ENCODE measurements around the gene DNAJB12.
"Not testable (repeated sequence)": the region's sequence is repeated elsewhere in the genome, so short reads cannot be mapped to it uniquely, and the experiment has no call there.

DNAJB12 gene

DNA sequence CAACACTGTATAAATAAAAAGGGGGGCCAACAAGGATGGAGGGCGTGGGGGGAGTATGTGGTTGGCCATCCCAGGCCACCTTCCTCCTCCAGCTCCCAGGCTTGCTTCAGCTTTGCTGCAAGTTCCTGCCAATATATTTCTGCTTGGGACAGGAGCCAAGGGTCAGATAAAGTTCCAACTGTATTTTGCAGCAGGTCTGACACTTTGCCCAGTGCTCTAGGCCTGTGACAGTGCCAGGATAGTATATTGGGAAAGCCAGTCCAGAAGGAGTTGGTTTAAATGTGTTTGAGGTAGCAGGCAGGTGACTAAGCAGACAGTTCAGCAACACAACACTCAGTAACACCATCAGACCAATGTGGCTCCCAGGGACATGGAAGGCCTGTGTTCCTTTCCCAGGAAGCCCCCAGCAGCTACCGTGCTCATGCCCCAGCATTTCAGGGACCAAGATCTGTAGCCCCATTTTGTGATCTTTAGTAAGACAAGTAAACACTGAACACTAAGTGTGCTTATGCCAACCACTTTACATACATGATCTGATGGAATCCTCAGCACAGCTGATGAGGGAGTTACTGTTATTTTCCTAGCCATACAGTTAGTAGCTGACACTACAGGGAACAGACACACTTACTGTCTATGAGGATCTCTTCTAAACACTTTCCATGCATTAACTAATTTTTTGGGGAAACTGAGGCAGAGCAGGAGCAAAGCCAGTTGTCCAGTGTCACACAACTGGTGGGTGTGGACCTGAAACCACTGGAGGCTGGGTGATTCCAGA, 38.9 kb downstream of the DNAJB12 start:
- DNase-seq, result no peak

GRCh38 chr10:72315054-72315453, 39.7 kb downstream of the DNAJB12 start:
- no peak for DNase-seq

GRCh38 chr10:72314263-72314662, 40.5 kb downstream of the DNAJB12 start:
- no peak for DNase-seq

- no peak for DNase-seq
These were observed 41.8 kb downstream of the DNAJB12 start for GRCh38 chr10:72312865-72313391.

DNA sequence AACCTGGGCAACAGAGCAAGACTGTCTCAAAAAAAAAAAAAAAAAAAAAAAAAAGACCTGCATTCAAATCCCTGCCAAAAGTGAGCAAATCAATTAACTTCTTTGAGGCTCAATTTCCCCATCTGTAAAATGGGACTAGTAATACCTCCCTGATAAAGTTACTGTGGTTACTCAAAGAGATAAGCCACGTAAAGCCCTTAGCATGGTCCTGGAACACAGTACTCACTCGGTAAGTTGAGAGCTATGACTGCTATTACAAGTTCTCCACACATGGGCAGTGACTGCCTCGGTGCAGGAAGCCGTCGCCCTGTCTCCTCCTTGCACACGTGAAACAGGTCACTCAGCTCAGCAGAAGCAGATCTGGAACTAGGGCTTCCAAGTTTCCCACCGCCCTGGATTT, 43.1 kb downstream of the DNAJB12 start:
- DNase-seq, result no peak

DNA sequence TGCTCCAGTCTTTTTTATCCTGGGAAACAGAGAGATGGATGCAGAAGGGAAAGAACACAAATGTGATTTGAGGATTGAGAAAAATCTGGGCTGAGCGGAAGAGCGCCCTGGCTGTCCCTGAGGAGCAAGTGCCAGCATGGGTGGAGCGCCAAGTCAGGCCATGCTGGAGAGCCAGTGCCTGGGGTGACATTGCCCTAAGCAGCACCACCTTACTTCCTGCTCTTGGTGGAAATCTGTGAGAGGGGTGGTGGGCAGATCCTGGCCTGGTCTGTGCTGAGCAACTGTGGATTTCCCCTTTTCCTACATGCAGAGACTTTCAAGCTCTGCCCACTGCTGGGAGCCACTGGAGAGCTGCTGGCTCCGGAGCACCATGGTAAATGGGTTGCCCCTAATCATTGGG, 44.1 kb downstream of the DNAJB12 start:
- no peak for DNase-seq

- DNase-seq, result no peak
These were observed 44.5 kb downstream of the DNAJB12 start for GRCh38 chr10:72310241-72310633.

DNA sequence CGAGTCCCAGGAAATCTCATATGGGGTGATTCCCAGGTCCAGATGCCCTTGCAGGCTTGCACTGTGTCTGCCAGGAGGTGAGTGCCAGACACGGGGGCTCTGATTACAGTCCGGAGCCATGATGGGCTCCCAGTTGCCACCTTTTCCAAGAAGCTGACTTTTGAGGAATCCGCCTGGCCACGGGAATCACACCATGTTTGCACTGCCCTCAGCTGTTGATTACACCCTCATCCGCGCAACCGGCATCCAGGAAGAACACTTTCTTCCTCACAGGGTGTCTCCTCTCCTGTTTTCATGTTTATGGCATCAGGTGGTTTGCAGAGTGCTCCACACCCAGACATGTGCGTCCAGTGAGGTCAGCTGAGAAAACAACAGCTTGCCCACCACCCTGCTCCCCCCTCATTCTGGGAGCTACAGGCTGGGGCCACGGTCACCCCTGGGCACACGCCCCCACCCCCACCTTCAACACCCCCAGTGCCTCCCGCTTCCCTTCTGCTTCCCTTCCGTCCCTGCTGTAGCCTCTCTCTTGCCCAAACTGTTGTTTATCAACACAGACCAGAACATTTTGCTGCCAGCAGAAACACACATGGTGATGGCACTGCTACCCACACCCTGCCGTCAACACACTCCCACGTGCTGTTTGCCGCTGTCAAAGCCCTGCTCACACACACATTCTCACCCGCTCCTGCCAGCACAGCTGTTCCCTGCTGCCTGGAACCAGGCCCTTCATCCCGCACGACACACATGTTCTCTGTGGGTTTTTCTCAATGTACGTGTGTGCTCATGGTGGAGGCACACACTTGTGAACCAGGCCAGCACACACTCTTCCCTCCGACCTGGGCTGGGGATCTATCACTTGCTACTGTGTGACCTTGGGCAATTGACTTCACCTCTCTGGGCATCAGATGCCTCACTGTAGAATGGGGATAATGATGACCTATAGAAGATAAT, 45.2 kb downstream of the DNAJB12 start:
- no peak for DNase-seq

DNA sequence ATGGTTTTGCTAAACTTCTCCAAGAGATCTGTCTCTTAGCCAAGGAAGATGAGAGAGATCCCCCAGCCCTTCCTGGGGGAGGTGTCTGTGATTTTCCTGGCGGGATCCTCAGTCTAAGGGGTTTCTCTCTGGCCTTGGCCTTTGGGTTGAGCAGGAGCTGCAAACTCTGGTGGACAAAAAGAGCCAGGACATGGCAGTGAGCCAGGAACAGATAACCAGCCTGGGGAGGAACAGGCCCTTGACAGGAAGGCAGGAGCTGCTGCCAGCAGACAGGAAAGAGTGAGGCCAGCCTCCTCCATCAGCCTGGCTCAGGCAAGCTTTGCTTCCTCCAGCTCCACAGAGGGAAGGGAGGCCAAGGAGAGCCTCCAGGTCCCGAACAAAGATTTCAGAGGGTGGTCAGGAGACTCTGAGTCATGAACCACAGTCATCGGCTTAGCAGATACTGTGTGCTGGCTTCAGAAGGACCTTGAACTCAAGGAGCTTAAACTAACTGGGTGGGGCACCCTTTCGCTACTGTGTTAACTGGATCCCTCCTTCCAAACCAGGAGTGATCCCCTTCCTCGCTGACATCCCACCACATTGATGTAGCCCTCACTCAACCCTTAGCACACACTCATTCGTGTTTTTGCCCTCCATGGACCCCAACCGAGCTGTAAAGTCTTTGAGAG, 46.3 kb downstream of the DNAJB12 start:
- no peak for DNase-seq

DNA sequence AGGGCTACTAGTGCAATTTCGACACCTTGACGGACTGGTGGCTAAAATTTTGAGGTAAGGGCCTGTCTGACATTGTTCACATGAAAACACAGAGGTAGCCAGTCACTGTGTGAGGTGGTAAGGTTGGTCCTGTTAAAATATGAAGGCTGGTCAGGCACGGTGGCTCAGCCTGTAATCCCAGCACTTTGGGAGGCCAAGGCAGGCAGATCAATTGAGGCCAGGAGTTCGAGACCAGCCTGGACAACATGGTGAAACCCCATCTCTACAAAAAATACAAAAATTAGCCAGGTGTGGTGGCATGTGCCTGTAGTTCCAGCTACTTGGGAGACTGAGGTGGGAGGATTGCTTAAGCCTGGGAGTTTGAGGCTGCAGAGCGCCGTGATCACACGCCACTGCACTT, 47.0 kb downstream of the DNAJB12 start:
- DNase-seq, result not testable (repeated sequence)

- no peak for DNase-seq
These were observed 48.4 kb downstream of the DNAJB12 start for GRCh38 chr10:72306215-72306760.

- no peak for DNase-seq
These were observed 51.1 kb downstream of the DNAJB12 start for GRCh38 chr10:72303424-72304128.

- DNase-seq, result no peak
These were observed 55.9 kb downstream of the DNAJB12 start for GRCh38 chr10:72298592-72299519.

GRCh38 chr10:72297805-72298591, 56.7 kb downstream of the DNAJB12 start:
- peak; percentile 90 for DNase-seq

- peak; percentile 99 for DNase-seq
These were observed 57.4 kb downstream of the DNAJB12 start for GRCh38 chr10:72297281-72297804.

DNA sequence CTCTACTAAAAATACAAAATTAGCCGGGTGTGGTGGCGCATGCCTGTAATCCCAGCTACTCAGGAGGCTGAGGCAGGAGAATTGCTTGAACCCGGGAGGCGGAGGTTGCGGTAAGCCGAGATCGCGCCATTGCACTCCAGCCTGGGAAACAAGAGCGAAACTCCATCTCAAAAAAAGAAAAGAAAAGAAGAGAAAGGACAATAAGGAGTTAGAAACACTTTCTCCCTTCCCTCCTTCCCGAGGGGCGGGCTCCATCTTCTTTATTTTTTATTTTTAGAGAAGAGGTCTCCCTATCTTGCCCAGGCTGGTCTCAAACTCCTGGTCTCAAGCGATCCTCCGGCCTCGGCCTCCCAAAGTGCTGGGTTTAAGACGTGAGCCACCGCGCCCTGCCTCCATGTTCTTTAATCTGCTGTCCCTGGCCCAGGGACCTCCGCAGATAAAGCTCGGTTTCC, 57.9 kb downstream of the DNAJB12 start:
- not testable (repeated sequence) for DNase-seq

DNA sequence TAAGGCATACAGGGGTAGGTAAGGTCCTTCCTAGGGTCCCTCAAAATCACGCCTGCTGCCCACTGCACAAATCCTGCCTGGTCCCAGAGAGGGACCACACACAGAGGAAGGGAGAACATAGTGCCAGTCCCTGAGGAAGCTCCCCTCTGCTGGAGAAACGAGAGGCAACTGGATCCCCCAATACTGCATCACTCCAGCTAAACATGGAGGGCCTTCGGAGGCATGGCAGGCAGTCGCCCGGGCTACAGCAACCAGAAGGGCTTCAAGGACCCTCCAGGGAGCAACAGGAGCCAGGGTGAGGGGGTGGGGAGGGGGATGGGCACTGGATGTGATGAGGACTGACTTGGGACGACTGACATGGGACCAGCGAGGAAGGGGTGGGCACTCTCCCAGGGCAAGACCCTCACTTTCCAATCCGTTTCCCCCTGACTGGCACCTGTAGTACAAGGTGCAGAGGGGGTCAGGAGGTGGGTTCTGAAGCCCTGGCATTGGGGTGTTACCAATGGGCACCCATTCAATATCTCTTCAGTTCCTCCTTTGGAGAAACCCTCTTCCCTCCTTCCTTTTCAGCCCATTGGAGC, 59.3 kb downstream of the DNAJB12 start:
- DNase-seq, result no peak

GRCh38 chr10:72292223-72292691, 62.5 kb downstream of the DNAJB12 start:
- DNase-seq, result no peak

- peak; percentile 70 for DNase-seq
These were observed 63.6 kb downstream of the DNAJB12 start for GRCh38 chr10:72291019-72291532.

All from central memory CD4-positive, alpha-beta T cell (primary cell).